LNCAP (cell line): ENCODE data around the gene SLC4A7.

Source experiments
- CTCF ChIP-seq: fragments of 450-650 bp; IDR thresholded peaks from 2 replicates; pipeline ENCODE4 v1.5.1; 2017; ENCODE audit warnings: mild to moderate bottlenecking

The SLC4A7 gene

GRCh38 chr3:27422617-27423016 is 61.6 kb downstream of the SLC4A7 start:
- no peak for TF ChIP-seq CTCF

DNA sequence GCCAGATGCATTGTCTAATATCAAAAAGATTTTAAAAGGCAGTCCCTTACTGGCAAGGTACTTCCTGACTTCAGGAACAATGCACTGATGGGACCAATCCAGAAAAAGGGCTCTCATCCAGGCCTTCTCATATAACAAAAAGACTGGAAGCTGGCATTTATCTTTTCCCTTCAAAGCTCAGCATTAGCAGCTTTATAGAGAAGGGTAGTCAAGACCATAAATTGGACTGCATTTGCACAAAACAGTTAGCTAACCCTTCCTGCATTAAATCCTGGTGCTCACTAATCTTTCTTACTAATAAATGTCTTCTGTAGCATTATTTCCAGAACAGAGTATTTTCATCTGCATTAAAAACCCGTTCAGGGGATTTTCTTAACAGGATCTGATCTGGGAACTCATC is 69.0 kb downstream of the SLC4A7 start:
- no peak for TF ChIP-seq CTCF

- TF ChIP-seq CTCF: no peak
These were observed 91.1 kb downstream of the SLC4A7 start for GRCh38 chr3:27392950-27393679.

GRCh38 chr3:27391796-27392195 is 92.4 kb downstream of the SLC4A7 start:
- no peak for TF ChIP-seq CTCF

DNA sequence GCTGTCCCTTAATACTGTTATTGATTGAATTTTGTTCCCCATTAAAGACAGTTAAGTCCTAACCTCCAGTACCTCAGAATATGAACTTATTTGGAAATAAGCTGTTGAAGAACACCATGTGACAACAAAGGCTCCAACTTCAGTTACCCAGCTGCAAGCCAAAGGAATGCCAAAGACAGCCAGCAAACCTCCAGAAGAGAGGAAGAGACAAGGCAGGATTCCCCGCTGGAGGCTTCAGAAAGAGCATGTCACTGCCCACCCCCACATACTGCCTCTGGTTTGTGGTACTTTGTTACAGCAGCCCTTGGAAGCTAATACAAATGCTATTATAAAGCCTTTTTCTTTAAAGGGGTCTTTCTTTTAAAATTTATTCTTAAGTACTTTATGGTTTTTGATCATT is 96.6 kb downstream of the SLC4A7 start:
- no peak for TF ChIP-seq CTCF

- no peak for TF ChIP-seq CTCF
These were observed 98.7 kb downstream of the SLC4A7 start for GRCh38 chr3:27385504-27385903.

DNA sequence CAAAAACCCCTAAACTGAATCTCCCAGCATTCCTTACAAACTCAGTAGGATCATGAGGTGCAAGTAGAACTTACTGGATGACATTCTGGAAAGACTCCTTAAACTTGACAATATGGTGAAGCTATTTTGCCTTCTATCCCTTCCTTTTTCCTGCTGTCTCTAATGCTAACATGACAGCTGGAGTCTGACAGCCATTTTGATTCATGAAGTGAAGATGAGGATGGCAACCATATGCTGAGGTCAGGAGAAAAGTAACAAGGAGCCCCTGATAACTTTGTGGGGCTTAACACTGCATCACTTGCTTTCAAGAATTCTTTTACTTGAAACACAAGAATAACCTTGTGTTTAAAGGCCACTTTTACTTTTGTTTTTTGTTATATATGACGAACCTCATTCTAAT is 100.0 kb downstream of the SLC4A7 start:
- TF ChIP-seq CTCF: no peak
